H1 (cell line): ENCODE data around the gene IRS1. TPM values are rescaled to one million over a fixed set of nuclear protein-coding genes. Genes with fewer than 3 reads are reported as not detected.

ENCODE experiments used
- CTCF ChIA-PET: fragments of 300-600 bp; sonication (Branson Sonifier 250); formaldehyde crosslinking; loops from one replicate; lab custom pipeline; 2021; ENCODE audit not compliant: partially characterized antibody; lab: Charles Lee
- POLR2A ChIA-PET: fragments of 300-600 bp; sonication (Branson Sonifier 250); formaldehyde crosslinking; loops from one replicate; lab custom pipeline; 2021; ENCODE audit warnings: inconsistent platforms; ENCODE audit not compliant: partially characterized antibody; lab: Charles Lee
- DNase-seq, 2 experiments: peaks; one replicate each; pipeline versions ENCODE4 v3.0.0 to v3.0.0-alpha.2; 2010 to 2022; ENCODE audit warnings: low spot score in 2 of 2, low read depth in 1 of 2, mixed read lengths in 1 of 2
- FAIRE-seq: peaks from 2 replicates; lab custom pipeline; 2011; peaks lifted over from hg19 to GRCh38; lab: Jason Lieb, UNC
- H2AFZ ChIP-seq: 2 replicates; pipeline ENCODE4 v1.8.1; 2012; ENCODE audit warnings: low read length, inconsistent platforms
- H2AK5ac ChIP-seq: 2 replicates; pipeline ENCODE4 v1.6.1; 2013; ENCODE audit warnings: low read depth, low read length
- H2BK120ac ChIP-seq: replicated peaks from 2 replicates; pipeline ENCODE3; 2013; ENCODE audit warnings: low read depth, low read length, inconsistent platforms
- H2BK12ac ChIP-seq: 2 replicates; pipeline ENCODE4 v1.6.1; 2013; ENCODE audit warnings: low read depth, low read length
- H2BK15ac ChIP-seq: 2 replicates; pipeline ENCODE4 v1.6.1; 2013; ENCODE audit warnings: low read length
- H2BK20ac ChIP-seq: 2 replicates; pipeline ENCODE4 v1.6.1; 2013; ENCODE audit warnings: low read length
- H2BK5ac ChIP-seq: 2 replicates; pipeline ENCODE4 v1.6.1; 2013; ENCODE audit warnings: low read depth, low read length
- H3K14ac ChIP-seq: 2 replicates; pipeline ENCODE4 v1.6.1; 2013; ENCODE audit warnings: inconsistent platforms; ENCODE audit not compliant: insufficient read length
- H3K18ac ChIP-seq: 2 replicates; pipeline ENCODE4 v1.6.1; 2013; ENCODE audit warnings: low read length; ENCODE audit errors: extremely low read depth
- H3K23ac ChIP-seq: 2 replicates; pipeline ENCODE4 v1.6.1; 2013; ENCODE audit warnings: inconsistent platforms; ENCODE audit not compliant: insufficient read length
- H3K23me2 ChIP-seq: 2 replicates; pipeline ENCODE4 v1.6.1; 2013; ENCODE audit warnings: low read depth, low read length
- H3K27ac ChIP-seq: 2 replicates; pipeline ENCODE4 v1.6.1; 2011; ENCODE audit warnings: low read depth, low read length, inconsistent platforms
- H3K27me3 ChIP-seq, 4 experiments: replicated peaks in 1 of 4; 1 replicate in 1 of 4; 2 replicates in 3 of 4; pipeline versions ENCODE4 v1.6.1 to v1.8.1; 2011 to 2013; ENCODE audit warnings: low read length in 3 of 4, mild to moderate bottlenecking in 3 of 4, inconsistent platforms in 2 of 4, mixed read lengths in 2 of 4, moderate library complexity in 1 of 4; ENCODE audit not compliant: control insufficient read depth in 3 of 4, insufficient read depth in 3 of 4; ENCODE audit errors: extremely low read depth in 1 of 4
- H3K36me3 ChIP-seq, 4 experiments: 2 replicates each; pipeline versions ENCODE4 v1.6.1 to v1.8.1; 2011 to 2013; ENCODE audit warnings: mild to moderate bottlenecking in 4 of 4, low read length in 3 of 4, moderate library complexity in 2 of 4, control low read depth in 1 of 4, inconsistent platforms in 1 of 4; ENCODE audit not compliant: insufficient read depth in 4 of 4, control insufficient read depth in 2 of 4
- H3K4ac ChIP-seq: replicated peaks from 2 replicates; pipeline ENCODE3; 2013; ENCODE audit warnings: low read length, low read depth, mixed read lengths, inconsistent platforms; ENCODE audit not compliant: insufficient read length
- H3K4me1 ChIP-seq, 4 experiments: replicated peaks in 1 of 4; 1 replicate in 1 of 4; 2 replicates in 3 of 4; pipeline versions ENCODE4 v1.6.1 to v1.8.1; 2011 to 2013; ENCODE audit warnings: low read length in 3 of 4, inconsistent platforms in 2 of 4, mixed read lengths in 1 of 4; ENCODE audit not compliant: insufficient read depth in 4 of 4, control insufficient read depth in 3 of 4
- H3K4me2 ChIP-seq, 2 experiments: 2 replicates each; pipeline versions ENCODE4 v1.6.1 to v1.8.1; 2011 to 2013; ENCODE audit warnings: low read depth in 2 of 2, low read length in 2 of 2, control low read depth in 1 of 2, inconsistent platforms in 1 of 2, mild to moderate bottlenecking in 1 of 2; ENCODE audit not compliant: insufficient read depth in 1 of 2
- H3K4me3 ChIP-seq, 4 experiments: fragments of 200-600, 300-600 bp in 1 of 4; sonication (generic), shearing (Covaris generic), sonication (Bioruptor Twin) in 1 of 4; 2 replicates each; pipeline versions ENCODE4 v1.5.1 to v1.8.1; 2011 to 2016; ENCODE audit warnings: low read length in 4 of 4, low read depth in 3 of 4, control low read depth in 2 of 4, inconsistent platforms in 2 of 4, mild to moderate bottlenecking in 2 of 4, mixed read lengths in 1 of 4, moderate library complexity in 1 of 4; ENCODE audit not compliant: insufficient read depth in 2 of 4; ENCODE audit errors: extremely low read depth in 1 of 4
- H3K56ac ChIP-seq: replicated peaks from 2 replicates; pipeline ENCODE3; 2013; ENCODE audit warnings: low read depth, mild to moderate bottlenecking, mixed read lengths, low read length, inconsistent platforms; ENCODE audit not compliant: insufficient read length
- H3K79me1 ChIP-seq: 2 replicates; pipeline ENCODE4 v1.6.1; 2013; ENCODE audit warnings: low read depth, low read length, control low read depth
- H3K79me2 ChIP-seq, 2 experiments: 2 replicates each; pipeline versions ENCODE4 v1.6.1 to v1.8.1; 2012 to 2013; ENCODE audit warnings: low read length in 2 of 2, mild to moderate bottlenecking in 2 of 2, inconsistent platforms in 1 of 2; ENCODE audit not compliant: insufficient read depth in 2 of 2, control insufficient read depth in 1 of 2
- H3K9ac ChIP-seq, 4 experiments: replicated peaks in 1 of 4; 1 replicate in 1 of 4; 2 replicates in 3 of 4; pipeline versions ENCODE4 v1.6.1 to v1.8.1; 2011 to 2013; ENCODE audit warnings: low read depth in 3 of 4, low read length in 3 of 4, control low read depth in 2 of 4, mild to moderate bottlenecking in 2 of 4, moderate library complexity in 2 of 4, inconsistent platforms in 1 of 4; ENCODE audit errors: extremely low read depth in 1 of 4
- H3K9me3 ChIP-seq, 2 experiments: 2 replicates each; pipeline versions ENCODE4 v1.6.1 to v1.8.1; 2012 to 2013; ENCODE audit warnings: mild to moderate bottlenecking in 2 of 2, moderate library complexity in 2 of 2, control low read depth in 1 of 2, inconsistent platforms in 1 of 2, low read depth in 1 of 2, low read length in 1 of 2, mixed read lengths in 1 of 2; ENCODE audit not compliant: insufficient read depth in 2 of 2
- H4K20me1 ChIP-seq, 2 experiments: replicated peaks in 1 of 2; 2 replicates each; pipeline versions ENCODE3 to v1.8.1; 2011 to 2013; ENCODE audit warnings: inconsistent platforms in 2 of 2, low read length in 2 of 2, mild to moderate bottlenecking in 1 of 2; ENCODE audit not compliant: insufficient read depth in 2 of 2, control insufficient read depth in 1 of 2
- H4K5ac ChIP-seq: 2 replicates; pipeline ENCODE4 v1.6.1; 2013; ENCODE audit warnings: low read length, low read depth, mixed read lengths, inconsistent platforms; ENCODE audit not compliant: insufficient read length
- H4K8ac ChIP-seq: 2 replicates; pipeline ENCODE4 v1.8.0; 2013; ENCODE audit warnings: mild to moderate bottlenecking, moderate library complexity, low read length, inconsistent platforms; ENCODE audit not compliant: insufficient read depth; ENCODE audit errors: extremely low read depth
- H4K91ac ChIP-seq: replicated peaks from 2 replicates; pipeline ENCODE3; 2013; ENCODE audit warnings: low read length, mixed read lengths, inconsistent platforms; ENCODE audit not compliant: insufficient read length
- CEBPB ChIP-seq: IDR thresholded peaks from 2 replicates; pipeline ENCODE4 v1.6.1; 2012; ENCODE audit warnings: low read depth, low read length
- CTCF ChIP-seq, 3 experiments: IDR thresholded peaks; 1 replicate in 2 of 3; 2 replicates in 1 of 3; pipeline versions ENCODE4 v1.5.1 to v1.6.1; 2011; ENCODE audit warnings: low read length in 3 of 3, mild to moderate bottlenecking in 3 of 3, inconsistent platforms in 2 of 3, low read depth in 1 of 3, moderate library complexity in 1 of 3; ENCODE audit not compliant: insufficient read depth in 1 of 3; ENCODE audit errors: control extremely low read depth in 1 of 3
- polyA plus RNA-seq, 7 experiments: library from polyadenylated mRNA; depleted of rRNA in 3 of 7; stranded (reverse) in 5 of 7; unstranded in 2 of 7; fragments of >200 nt in 5 of 7; fragments of 200-250 nt in 2 of 7; gene quantifications; 1 replicate in 5 of 7; 2 replicates in 1 of 7; 4 replicates in 1 of 7; pipeline versions ENCODE4 v1.2.1 to v1.2.3, GENCODE V29; 2011 to 2013; ENCODE audit warnings: missing spikeins in 2 of 7, mixed read lengths in 2 of 7
- total RNA-seq: library from RNA; stranded (reverse); fragmentation: NEBNext Ultra II Directional; extraction: Animal tissue kit (Norgen Biotek cat#: 25700); gene quantifications from 2 replicates; pipeline ENCODE4 v1.2.1, GENCODE V29; 2021

IRS1 gene
- total and polyA plus RNA-seq, 2 of the 8 experiments (the other 6 are each of a cell fraction or from before 2014, with no cell fraction given) = 9.1 to 26.9 TPM

GRCh38 chr2:226717719-226718118 is 81.9 kb downstream of the IRS1 start (continued):
- no peak for TF ChIP-seq CEBPB

- no peak overlapping the region for H3K14ac ChIP-seq
- H4K91ac ChIP-seq = no peak overlapping the region
- peaks cover 0 to 5% of the 10 kb centered on the region in 2 experiments for H4K20me1 ChIP-seq
- H2BK20ac ChIP-seq = no peak overlapping the region
- H3K4me1 ChIP-seq = no peaks in the 10 kb centered on the region
- no peaks in the 10 kb centered on the region for H3K27me3 ChIP-seq
- H2BK5ac ChIP-seq = no peak overlapping the region
- FAIRE-seq = no peak
- no peak overlapping the region for H2BK15ac ChIP-seq
- no peaks in the 10 kb centered on the region for H3K79me1 ChIP-seq
- H3K9ac ChIP-seq = no peak overlapping the region
- no peak overlapping the region for H4K8ac ChIP-seq
- H3K18ac ChIP-seq = no peak overlapping the region
- no peaks in the 10 kb centered on the region for H3K79me2 ChIP-seq
- no peak overlapping the region for H2AFZ ChIP-seq
- ChIA-PET POLR2A (no interaction called here), CTCF (no interaction called here)
- no peaks in the 10 kb centered on the region for H3K9me3 ChIP-seq
- H3K4me3 ChIP-seq = no peak overlapping the region
- no peak overlapping the region for H3K23ac ChIP-seq
- H3K27ac ChIP-seq = no peak overlapping the region
- H4K5ac ChIP-seq = no peak overlapping the region
- H2AK5ac ChIP-seq = no peak overlapping the region
- H3K36me3 ChIP-seq = no peaks in the 10 kb centered on the region
- H3K4ac ChIP-seq = no peak overlapping the region
- TF ChIP-seq CTCF (IDR thresholded peaks at IDR 0.05; ENCODE audit: control extremely low read depth in 1 of 3, insufficient read depth in 1 of 3, low read depth in 1 of 3, low read length in 3 of 3) = no peak
- no peak for TF ChIP-seq CEBPB
- peaks cover 5% of the 10 kb centered on the region; the same call in 1 of the 2 replicates for H3K23me2 ChIP-seq
- H2BK120ac ChIP-seq = no peak overlapping the region
- DNase-seq = no peak
- no peak overlapping the region for H3K56ac ChIP-seq
- no peak overlapping the region for H2BK12ac ChIP-seq
- H3K4me2 ChIP-seq = no peak overlapping the region
These were observed 83.5 kb downstream of the IRS1 start for GRCh38 chr2:226716126-226716525.
